ENCODE data around the gene KAT5. TPM values are rescaled to one million over a fixed set of nuclear protein-coding genes. Genes with fewer than 3 reads are reported as not detected.

Gene KAT5
- total and polyA plus RNA-seq, 2 experiments from 2014 or later: 33.3 to 34.8 TPM

DNA sequence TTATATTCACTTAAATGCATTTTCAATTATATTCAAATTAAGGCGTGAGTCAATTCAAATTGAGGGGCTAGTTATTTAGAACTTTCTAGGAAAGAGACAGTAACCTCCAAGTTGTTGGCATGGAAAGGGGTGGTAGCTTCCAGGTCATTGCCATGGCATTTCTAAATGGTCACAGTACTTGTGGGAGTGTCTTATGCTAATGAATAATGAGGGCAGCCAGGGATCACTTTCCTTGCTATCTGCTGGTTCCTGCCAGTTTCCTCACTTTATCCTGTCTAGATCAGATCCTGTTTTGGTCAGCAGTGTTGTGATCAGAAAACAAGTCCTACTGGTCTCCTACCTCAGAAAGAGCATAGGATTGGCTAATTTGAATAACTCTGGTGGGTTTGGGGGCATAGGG is 30.3 kb downstream of the KAT5 start:
- Histone ChIP-seq H2AFZ (no peak overlapping the region), H3K27me3 (ENCODE audit: insufficient read depth) (no peaks in the 10 kb centered on the region), H3F3A (replicated peaks; ENCODE audit: low read depth) (no peaks in the 10 kb centered on the region), H3K9me2 (ENCODE audit: insufficient read depth) (no peaks in the 10 kb centered on the region), H3K79me2 (replicated peaks; ENCODE audit: insufficient read depth) (no peaks in the 10 kb centered on the region), H3K36me3 (ENCODE audit: insufficient read depth) (no peaks in the 10 kb centered on the region), H3K4me1 (ENCODE audit: insufficient read depth) (no peaks in the 10 kb centered on the region), H3K4me2 (no peak overlapping the region), H3K27ac (ENCODE audit: low read depth) (no peak overlapping the region), H3K4me3 (no peak overlapping the region), H4K20me1 (replicated peaks; ENCODE audit: insufficient read depth) (no peaks in the 10 kb centered on the region)
- DNase-seq (ENCODE audit: low spot score): no peak
- Mint-ChIP-seq H3K4me1 (no peaks in the 10 kb centered on the region; the same call in 2 of the 3 replicates), H3K4me3 (no peak overlapping the region), H3K9me3 (peaks cover 27% of the 10 kb centered on the region), H3K27me3 (ENCODE audit: insufficient read depth, low read depth, poor library complexity) (peaks cover 3% of the 10 kb centered on the region), H3K27ac (no peak overlapping the region), H3K36me3 (ENCODE audit: low read depth) (0 out of 3 replicates have a peak, but pooled peaks cover 3% of the 10 kb centered on the region)
- ATAC-seq: no peak
- TF ChIP-seq STAT1 (IDR thresholded peaks at IDR 0.05; ENCODE audit: unreplicated experiment): no peak
- no peak for TF ChIP-seq ZNF331 (CRISPR knock-in tag; IDR thresholded peaks at IDR 0.05; ENCODE audit: low read depth)
- no peak for TF ChIP-seq CTCF (conservative IDR thresholded peaks at IDR 0.05; ENCODE audit: low read depth in 2 of 2)
- TF ChIP-seq EZH2 (IDR thresholded peaks at IDR 0.05; ENCODE audit: low read depth, unreplicated experiment): no peak
- no peak for TF ChIP-seq ZNF114 (CRISPR knock-in tag; IDR thresholded peaks at IDR 0.05)
- TF ChIP-seq CREB1 (CRISPR knock-in tag; IDR thresholded peaks at IDR 0.05; ENCODE audit: low read depth): no peak
- TF ChIP-seq JUNB (IDR thresholded peaks at IDR 0.05; ENCODE audit: unreplicated experiment): no peak
- TF ChIP-seq NANOG (IDR thresholded peaks at IDR 0.05; ENCODE audit: borderline replicate concordance): no peak

DNA sequence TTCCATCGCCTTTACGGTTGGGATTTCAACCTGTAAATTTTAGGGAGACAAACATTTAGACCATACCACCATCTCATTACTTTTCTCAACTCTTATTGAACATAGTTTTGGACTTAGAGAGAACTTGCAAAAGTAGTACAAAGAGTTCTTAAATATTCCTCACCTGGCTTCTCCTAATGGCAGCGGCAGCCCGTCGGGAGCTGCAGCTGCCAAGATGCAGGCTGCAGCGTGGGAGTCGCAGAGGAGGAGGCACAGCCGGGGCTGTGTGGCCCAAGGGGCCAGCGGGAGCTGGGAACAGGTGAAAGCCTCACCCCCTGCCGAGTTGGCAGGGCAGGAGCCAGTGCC is 31.6 kb downstream of the KAT5 start:
- no peak overlapping the region for H3K4me3 ChIP-seq
- peaks cover 14% of the 10 kb centered on the region for H3K9me3 Mint-ChIP-seq
- ATAC-seq (no peak), DNase-seq (ENCODE audit: low spot score) (no peak)
- H3K4me3 Mint-ChIP-seq: no peak overlapping the region
- no peak overlapping the region for H3K4me2 ChIP-seq
- H4K20me1 ChIP-seq (replicated peaks; ENCODE audit: insufficient read depth): no peaks in the 10 kb centered on the region
- H3K79me2 ChIP-seq (replicated peaks; ENCODE audit: insufficient read depth): no peaks in the 10 kb centered on the region
- no peak for TF ChIP-seq EZH2phosphoT487 (IDR thresholded peaks at IDR 0.05; ENCODE audit: unreplicated experiment)
- TF ChIP-seq CTCF (conservative IDR thresholded peaks at IDR 0.05; ENCODE audit: low read depth in 2 of 2): no peak
- TF ChIP-seq, protein P1, sequence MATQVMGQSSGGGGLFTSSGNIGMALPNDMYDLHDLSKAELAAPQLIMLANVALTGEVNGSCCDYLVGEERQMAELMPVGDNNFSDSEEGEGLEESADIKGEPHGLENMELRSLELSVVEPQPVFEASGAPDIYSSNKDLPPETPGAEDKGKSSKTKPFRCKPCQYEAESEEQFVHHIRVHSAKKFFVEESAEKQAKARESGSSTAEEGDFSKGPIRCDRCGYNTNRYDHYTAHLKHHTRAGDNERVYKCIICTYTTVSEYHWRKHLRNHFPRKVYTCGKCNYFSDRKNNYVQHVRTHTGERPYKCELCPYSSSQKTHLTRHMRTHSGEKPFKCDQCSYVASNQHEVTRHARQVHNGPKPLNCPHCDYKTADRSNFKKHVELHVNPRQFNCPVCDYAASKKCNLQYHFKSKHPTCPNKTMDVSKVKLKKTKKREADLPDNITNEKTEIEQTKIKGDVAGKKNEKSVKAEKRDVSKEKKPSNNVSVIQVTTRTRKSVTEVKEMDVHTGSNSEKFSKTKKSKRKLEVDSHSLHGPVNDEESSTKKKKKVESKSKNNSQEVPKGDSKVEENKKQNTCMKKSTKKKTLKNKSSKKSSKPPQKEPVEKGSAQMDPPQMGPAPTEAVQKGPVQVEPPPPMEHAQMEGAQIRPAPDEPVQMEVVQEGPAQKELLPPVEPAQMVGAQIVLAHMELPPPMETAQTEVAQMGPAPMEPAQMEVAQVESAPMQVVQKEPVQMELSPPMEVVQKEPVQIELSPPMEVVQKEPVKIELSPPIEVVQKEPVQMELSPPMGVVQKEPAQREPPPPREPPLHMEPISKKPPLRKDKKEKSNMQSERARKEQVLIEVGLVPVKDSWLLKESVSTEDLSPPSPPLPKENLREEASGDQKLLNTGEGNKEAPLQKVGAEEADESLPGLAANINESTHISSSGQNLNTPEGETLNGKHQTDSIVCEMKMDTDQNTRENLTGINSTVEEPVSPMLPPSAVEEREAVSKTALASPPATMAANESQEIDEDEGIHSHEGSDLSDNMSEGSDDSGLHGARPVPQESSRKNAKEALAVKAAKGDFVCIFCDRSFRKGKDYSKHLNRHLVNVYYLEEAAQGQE (IDR thresholded peaks at IDR 0.05; ENCODE audit: unreplicated experiment): no peak
- no peak for TF ChIP-seq ZNF114 (CRISPR knock-in tag; IDR thresholded peaks at IDR 0.05)
- no peak for TF ChIP-seq JUNB (IDR thresholded peaks at IDR 0.05; ENCODE audit: unreplicated experiment)
- H3K27me3 Mint-ChIP-seq (ENCODE audit: insufficient read depth, low read depth, poor library complexity): peaks cover 1% of the 10 kb centered on the region
- no peaks in the 10 kb centered on the region for H3K27me3 ChIP-seq (ENCODE audit: insufficient read depth)
- H3F3A ChIP-seq (replicated peaks; ENCODE audit: low read depth): no peaks in the 10 kb centered on the region
- no peak overlapping the region for H3K27ac ChIP-seq (ENCODE audit: low read depth)
- H3K4me1 ChIP-seq (ENCODE audit: insufficient read depth): no peaks in the 10 kb centered on the region
- H3K4me1 Mint-ChIP-seq: no peaks in the 10 kb centered on the region; the same call in 2 of the 3 replicates
- H3K36me3 ChIP-seq (ENCODE audit: insufficient read depth): no peaks in the 10 kb centered on the region
- H3K27ac Mint-ChIP-seq: no peak overlapping the region
- H3K9me2 ChIP-seq (ENCODE audit: insufficient read depth): no peaks in the 10 kb centered on the region
- H2AFZ ChIP-seq: no peak overlapping the region
- H3K36me3 Mint-ChIP-seq (ENCODE audit: low read depth): no peaks in the 10 kb centered on the region

All from GM23338 (cell line).